ENCODE data around the gene NFYA.

DNA sequence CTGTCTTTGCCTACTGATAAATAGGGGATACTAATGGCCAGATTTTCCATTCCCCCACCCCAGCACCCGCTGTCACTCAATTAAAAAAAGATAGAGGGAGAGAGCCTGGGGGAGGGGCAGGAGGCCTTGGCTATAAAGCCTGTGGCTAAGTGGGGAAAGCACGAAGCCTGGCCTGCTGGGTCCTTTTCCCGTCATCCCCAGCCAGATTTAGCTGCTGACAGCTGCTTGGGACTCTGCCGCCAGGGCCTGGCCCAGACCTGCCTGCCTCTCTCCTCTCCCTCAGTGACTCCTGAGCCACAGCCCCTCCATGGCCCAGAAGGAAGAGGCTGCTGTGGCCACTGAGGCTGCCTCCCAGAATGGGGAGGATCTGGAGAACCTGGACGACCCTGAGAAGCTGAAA, 19.7 kb upstream of the NFYA start, which contains the start of gene APOBEC2:
- TF ChIP-seq TAF1 (IDR thresholded peaks at IDR 0.05; ENCODE audit: low read depth) (no peak), EP300 (conservative IDR thresholded peaks at IDR 0.05; ENCODE audit: poor library complexity, severe bottlenecking) (no peak), CTCF (IDR thresholded peaks at IDR 0.05; ENCODE audit: poor library complexity, severe bottlenecking) (no peak)

Measured in neural cell (in vitro differentiated cells).